Measurements from ENCODE around the gene MPRIP. TPM values are rescaled to one million over a fixed set of nuclear protein-coding genes. Genes with fewer than 3 reads are reported as not detected.

MPRIP gene
- total RNA-seq, 1 experiment from 2014 or later, result 132 TPM

- no peak overlapping the region for H3K4ac ChIP-seq (ENCODE audit: low read depth, low read length)
- Mint-ChIP-seq H3K4me1 (peaks cover 5 to 20% of the 10 kb centered on the region in 2 experiments), H3K36me3 (ENCODE audit: insufficient read depth in 1 of 3, low read depth in 3 of 3) (peaks cover 13 to 49% (median 39%) of the 10 kb centered on the region in 3 experiments; a peak in 6 of 7 replicates), H3K4me3 (no peak overlapping the region), H3K9me3 (no peaks in the 10 kb centered on the region), H3K27ac (no peak overlapping the region), H3K27me3 (ENCODE audit: low read depth) (no peaks in the 10 kb centered on the region)
- H4K8ac ChIP-seq (replicated peaks; ENCODE audit: insufficient read length, low read depth, low read length), result no peak overlapping the region
- H3K79me2 ChIP-seq (ENCODE audit: insufficient read depth, low read length), result no peaks in the 10 kb centered on the region
- H3K23ac ChIP-seq (ENCODE audit: insufficient read length, low read depth, low read length), result no peak overlapping the region
- no peak overlapping the region for H3K18ac ChIP-seq (ENCODE audit: insufficient read length, low read depth, low read length)
- H2AK5ac ChIP-seq (ENCODE audit: insufficient read length, low read length), result no peak overlapping the region
- H3K4me2 ChIP-seq (ENCODE audit: insufficient read depth, insufficient read length, low read length), result no peak overlapping the region
- TF ChIP-seq CTCF (conservative IDR thresholded peaks at IDR 0.05), result no peak
- H4K20me1 ChIP-seq (ENCODE audit: control insufficient read depth, insufficient read depth, insufficient read length), result no peaks in the 10 kb centered on the region
- no peaks in the 10 kb centered on the region for H3K27me3 ChIP-seq (ENCODE audit: insufficient read depth, low read length)
- H3T11ph ChIP-seq (ENCODE audit: low read length), result no peak overlapping the region
- no CpG with 5 or more reads among the region's 6 CpGs for WGBS (ENCODE audit: extremely low coverage, insufficient read length, low lambda C conversion rate)
- H3K23me2 ChIP-seq (ENCODE audit: insufficient read length, low read depth, low read length, poor library complexity, severe bottlenecking), result no peaks in the 10 kb centered on the region
- no peak overlapping the region for H2BK5ac ChIP-seq (ENCODE audit: insufficient read length, low read length)
- no peak overlapping the region for H2BK12ac ChIP-seq (ENCODE audit: insufficient read length, low read depth, low read length)
- H3K27ac ChIP-seq (ENCODE audit: insufficient read length, low read depth, low read length), result no peak overlapping the region
- no peak overlapping the region for H4K91ac ChIP-seq (ENCODE audit: insufficient read length, low read depth, low read length)
- no peaks in the 10 kb centered on the region for H3K9me3 ChIP-seq (ENCODE audit: control insufficient read depth, low read depth, low read length)
- DNase-seq, result no peak
- H3K4me1 ChIP-seq (ENCODE audit: insufficient read depth, low read length), result no peaks in the 10 kb centered on the region
- H3K56ac ChIP-seq (ENCODE audit: insufficient read length, low read depth, low read length), result no peak overlapping the region
- no peak overlapping the region for H2AFZ ChIP-seq (ENCODE audit: low read length)
- no peak overlapping the region for H2BK15ac ChIP-seq (ENCODE audit: low read depth, low read length)
- no peak overlapping the region for H3K14ac ChIP-seq (ENCODE audit: insufficient read depth, low read length)
- no peak overlapping the region for H4K5ac ChIP-seq (ENCODE audit: insufficient read length, low read depth, low read length)
- no peak overlapping the region for H2BK20ac ChIP-seq (ENCODE audit: low read depth, low read length, poor library complexity, severe bottlenecking)
- no peaks in the 10 kb centered on the region for H3K79me1 ChIP-seq (ENCODE audit: insufficient read depth, low read depth, low read length, poor library complexity, severe bottlenecking)
- H2BK120ac ChIP-seq (ENCODE audit: low read depth, low read length, poor library complexity, severe bottlenecking), result no peak overlapping the region
- H3K9ac ChIP-seq (ENCODE audit: extremely low read depth, insufficient read length, low read length), result no peak overlapping the region
Measured at GRCh38 chr17:17182598-17183136, 140.4 kb downstream of the MPRIP start.

Data from H9 (cell line).